HepG2 (cell line): ENCODE data around the gene P2RX3. TPM values are rescaled to one million over a fixed set of nuclear protein-coding genes. Genes with fewer than 3 reads are reported as not detected.

ENCODE experiments used
- HDAC1 ChIP-seq: sonication (generic); formaldehyde crosslinking; IDR thresholded peaks from 2 replicates; pipeline ENCODE4 v1.5.1; 2020; ENCODE audit warnings: mild to moderate bottlenecking, missing genetic modification reagents
- HHEX ChIP-seq: IDR thresholded peaks from 2 replicates; pipeline ENCODE4 v1.6.1; 2016; ENCODE audit warnings: control low read depth
- PREB ChIP-seq: sonication (generic); formaldehyde crosslinking; IDR thresholded peaks from 2 replicates; pipeline ENCODE4 v1.4.0; 2020; ENCODE audit warnings: missing genetic modification reagents
- PTBP1 ChIP-seq: fragments of 200-400 bp; formaldehyde crosslinking; IDR thresholded peaks from 2 replicates; pipeline ENCODE4 v1.6.1; 2018; ENCODE audit warnings: low read length, low read depth; ENCODE audit not compliant: poor library complexity, severe bottlenecking
- TAF15 ChIP-seq: fragments of 200-400 bp; formaldehyde crosslinking; IDR thresholded peaks from one replicate; pipeline ENCODE4 v1.6.1; 2018; ENCODE audit warnings: mild to moderate bottlenecking, low read depth, low read length; ENCODE audit not compliant: poor library complexity, severe bottlenecking
- TIGD3 ChIP-seq: sonication (generic); formaldehyde crosslinking; IDR thresholded peaks from 2 replicates; pipeline ENCODE4 v1.5.1; 2020; ENCODE audit warnings: mild to moderate bottlenecking, missing genetic modification reagents, borderline replicate concordance
- ZFP36L2 ChIP-seq: sonication (generic); formaldehyde crosslinking; IDR thresholded peaks from 2 replicates; pipeline ENCODE4 v1.4.0; 2020; ENCODE audit warnings: missing genetic modification reagents
- ZKSCAN8 ChIP-seq: IDR thresholded peaks from 2 replicates; pipeline ENCODE4 v1.6.1; 2016; ENCODE audit warnings: borderline replicate concordance, missing genetic modification reagents, missing compliant biosample characterization
- ZNF225 ChIP-seq: sonication (generic); formaldehyde crosslinking; IDR thresholded peaks from 2 replicates; pipeline ENCODE4 v1.4.0; 2020; ENCODE audit warnings: mild to moderate bottlenecking, missing genetic modification reagents
- ZNF264 ChIP-seq: sonication (generic); formaldehyde crosslinking; IDR thresholded peaks from 2 replicates; pipeline ENCODE4 v1.4.0; 2020; ENCODE audit warnings: missing genetic modification reagents
- ZNF280D ChIP-seq: sonication (generic); formaldehyde crosslinking; IDR thresholded peaks from 2 replicates; pipeline ENCODE4 v1.5.1; 2020; ENCODE audit warnings: mild to moderate bottlenecking, missing genetic modification reagents
- ZNF563 ChIP-seq: sonication (generic); formaldehyde crosslinking; IDR thresholded peaks from 2 replicates; pipeline ENCODE4 v1.8.0; 2022; ENCODE audit warnings: mild to moderate bottlenecking, moderate library complexity, missing genetic modification reagents
- ZNF615 ChIP-seq: sonication (generic); formaldehyde crosslinking; IDR thresholded peaks from 2 replicates; pipeline ENCODE4 v1.5.0; 2020; ENCODE audit warnings: mild to moderate bottlenecking, missing genetic modification reagents, borderline replicate concordance
- ZNF749 ChIP-seq: sonication (generic); formaldehyde crosslinking; IDR thresholded peaks from 2 replicates; pipeline ENCODE4 v1.8.0; 2022; ENCODE audit warnings: mild to moderate bottlenecking, missing genetic modification reagents, moderate library complexity, borderline replicate concordance
- ZNF839 ChIP-seq: sonication (generic); formaldehyde crosslinking; IDR thresholded peaks from 2 replicates; pipeline ENCODE4 v1.4.0; 2020; ENCODE audit warnings: missing genetic modification reagents, mild to moderate bottlenecking, borderline replicate concordance
- ZXDC ChIP-seq: sonication (generic); formaldehyde crosslinking; IDR thresholded peaks from 2 replicates; pipeline ENCODE4 v1.5.0; 2020; ENCODE audit warnings: mild to moderate bottlenecking, missing genetic modification reagents
- polyA plus RNA-seq, 8 experiments: library from polyadenylated mRNA; depleted of rRNA in 3 of 8; stranded (reverse) in 7 of 8; unstranded in 1 of 8; fragments of >200 nt; fragmentation: Illumina TruSeq in 4 of 8; extraction: Trizol in 4 of 8; gene quantifications; 2 replicates each; pipeline versions ENCODE4 v1.2.1 to v1.2.3, GENCODE V29; 2011 to 2016; ENCODE audit warnings: low read depth in 4 of 8, missing spikeins in 1 of 8, mixed read lengths in 1 of 8; ENCODE audit not compliant: insufficient read depth in 1 of 8
- total RNA-seq, 5 experiments: library from RNA; depleted of rRNA; stranded (reverse); fragments of >200 nt; fragmentation: Illumina TruSeq; extraction: Trizol; gene quantifications; 2 replicates each; pipeline ENCODE4 v1.2.3, GENCODE V29; 2016; ENCODE audit warnings: low read depth in 1 of 5
- TF ChIP-seq, protein P1 (sequence below): IDR thresholded peaks from 2 replicates; pipeline ENCODE4 v1.4.0; 2020; ENCODE audit warnings: mild to moderate bottlenecking, missing genetic modification reagents

Gene P2RX3
- total and polyA plus RNA-seq, 2 of the 13 experiments (the other 11 are each of a cell fraction or from before 2014, with no cell fraction given), result 0.08 TPM; not detected in 1

DNA sequence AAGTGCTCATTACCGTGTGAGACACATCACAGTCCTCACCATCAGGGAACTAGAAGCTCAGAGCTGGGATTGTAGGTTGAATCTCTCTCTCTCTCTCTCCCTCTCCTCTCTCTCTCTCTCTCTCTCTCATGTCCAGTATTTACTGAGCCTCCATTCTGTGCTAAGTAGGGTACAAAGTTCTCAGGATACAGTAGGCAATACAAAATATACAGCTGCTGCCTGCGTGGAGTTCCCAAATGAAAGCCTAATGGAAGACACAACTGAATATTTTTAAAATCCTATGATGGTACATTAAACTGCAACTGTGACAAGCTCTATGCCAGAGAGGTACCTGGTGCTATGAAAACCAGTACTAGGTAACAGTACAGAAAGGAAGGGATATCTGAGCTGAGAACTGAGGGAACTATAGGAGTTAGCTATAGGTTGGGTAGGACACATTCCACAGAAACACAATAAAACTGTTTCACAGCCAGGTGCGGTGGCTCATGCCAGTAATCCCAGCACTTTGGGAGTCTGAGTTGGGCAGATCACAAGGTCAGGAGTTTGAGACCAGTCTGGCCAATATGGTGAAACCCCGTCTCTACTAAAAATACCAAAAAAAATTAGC is 61.9 kb downstream of the P2RX3 start (continued):
- TF ChIP-seq, protein P1, sequence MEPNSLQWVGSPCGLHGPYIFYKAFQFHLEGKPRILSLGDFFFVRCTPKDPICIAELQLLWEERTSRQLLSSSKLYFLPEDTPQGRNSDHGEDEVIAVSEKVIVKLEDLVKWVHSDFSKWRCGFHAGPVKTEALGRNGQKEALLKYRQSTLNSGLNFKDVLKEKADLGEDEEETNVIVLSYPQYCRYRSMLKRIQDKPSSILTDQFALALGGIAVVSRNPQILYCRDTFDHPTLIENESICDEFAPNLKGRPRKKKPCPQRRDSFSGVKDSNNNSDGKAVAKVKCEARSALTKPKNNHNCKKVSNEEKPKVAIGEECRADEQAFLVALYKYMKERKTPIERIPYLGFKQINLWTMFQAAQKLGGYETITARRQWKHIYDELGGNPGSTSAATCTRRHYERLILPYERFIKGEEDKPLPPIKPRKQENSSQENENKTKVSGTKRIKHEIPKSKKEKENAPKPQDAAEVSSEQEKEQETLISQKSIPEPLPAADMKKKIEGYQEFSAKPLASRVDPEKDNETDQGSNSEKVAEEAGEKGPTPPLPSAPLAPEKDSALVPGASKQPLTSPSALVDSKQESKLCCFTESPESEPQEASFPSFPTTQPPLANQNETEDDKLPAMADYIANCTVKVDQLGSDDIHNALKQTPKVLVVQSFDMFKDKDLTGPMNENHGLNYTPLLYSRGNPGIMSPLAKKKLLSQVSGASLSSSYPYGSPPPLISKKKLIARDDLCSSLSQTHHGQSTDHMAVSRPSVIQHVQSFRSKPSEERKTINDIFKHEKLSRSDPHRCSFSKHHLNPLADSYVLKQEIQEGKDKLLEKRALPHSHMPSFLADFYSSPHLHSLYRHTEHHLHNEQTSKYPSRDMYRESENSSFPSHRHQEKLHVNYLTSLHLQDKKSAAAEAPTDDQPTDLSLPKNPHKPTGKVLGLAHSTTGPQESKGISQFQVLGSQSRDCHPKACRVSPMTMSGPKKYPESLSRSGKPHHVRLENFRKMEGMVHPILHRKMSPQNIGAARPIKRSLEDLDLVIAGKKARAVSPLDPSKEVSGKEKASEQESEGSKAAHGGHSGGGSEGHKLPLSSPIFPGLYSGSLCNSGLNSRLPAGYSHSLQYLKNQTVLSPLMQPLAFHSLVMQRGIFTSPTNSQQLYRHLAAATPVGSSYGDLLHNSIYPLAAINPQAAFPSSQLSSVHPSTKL (CRISPR knock-in tag), result peak; percentile 80
- TF ChIP-seq ZNF839 (CRISPR knock-in tag), result no peak
- TF ChIP-seq ZNF280D (CRISPR knock-in tag), result no peak; the same call in 1 of the 2 replicates
- no peak for TF ChIP-seq ZNF225 (CRISPR knock-in tag)
- TF ChIP-seq HHEX, result no peak
- no peak for TF ChIP-seq PREB (CRISPR knock-in tag)
- TF ChIP-seq ZNF563 (CRISPR knock-in tag), result no peak
- no peak for TF ChIP-seq ZNF615
- peak; percentile 67; the same call in 1 of the 2 replicates for TF ChIP-seq ZKSCAN8
- TF ChIP-seq PTBP1, result no peak
- TF ChIP-seq TAF15, result no peak
- TF ChIP-seq ZNF264, result peak; percentile 62; the same call in 1 of the 2 replicates
- no peak for TF ChIP-seq ZXDC (CRISPR knock-in tag)
- TF ChIP-seq TIGD3 (CRISPR knock-in tag), result no peak
- TF ChIP-seq HDAC1, result peak; percentile 52; the same call in 1 of the 2 replicates
- no peak for TF ChIP-seq ZNF749 (CRISPR knock-in tag)
- no peak for TF ChIP-seq ZFP36L2 (CRISPR knock-in tag)
